Measurements from ENCODE around the gene SMIM22. TPM values are rescaled to one million over a fixed set of nuclear protein-coding genes. Genes with fewer than 3 reads are reported as not detected.

The SMIM22 gene
- total and polyA plus RNA-seq, 2 donors (not counting 3 experiments of a cell fraction or from before 2014, with no cell fraction given): not detected

DNA sequence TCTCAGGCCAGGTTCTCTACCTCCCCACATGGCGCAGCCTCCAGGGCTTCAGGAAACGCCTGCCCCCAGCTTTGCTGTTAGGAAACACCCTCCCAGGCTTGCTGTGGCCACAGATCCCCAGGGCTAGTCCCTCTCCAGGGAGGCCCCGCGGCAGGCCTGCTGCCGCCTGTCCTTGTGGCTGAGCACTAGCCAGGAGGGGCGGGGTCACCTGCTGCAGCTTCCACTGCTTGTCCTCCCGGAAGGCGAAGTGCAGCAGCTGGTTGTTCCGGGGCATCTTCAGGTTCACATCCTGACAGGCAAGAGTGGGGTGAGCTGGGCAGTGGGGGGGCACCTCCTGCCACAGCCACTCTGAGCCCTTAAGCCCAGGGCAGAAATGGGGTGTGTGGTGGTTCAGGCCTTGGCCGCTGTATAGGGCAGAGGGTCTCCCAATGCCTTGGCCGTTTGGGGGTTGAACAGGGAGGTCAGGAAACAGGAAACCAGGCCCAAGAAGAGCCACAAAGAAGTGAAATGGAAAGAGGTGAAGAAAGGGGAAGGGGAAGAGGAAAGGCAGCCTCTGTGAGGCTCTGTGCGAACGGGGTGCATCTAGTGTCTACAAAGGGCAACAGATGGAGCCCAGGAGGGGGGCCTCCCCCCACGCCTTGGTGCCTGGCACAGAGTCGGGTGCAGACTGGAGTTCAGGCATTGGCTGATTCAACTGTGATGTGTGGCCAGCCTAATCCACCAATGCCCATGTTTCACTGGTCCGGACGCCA lies 5.3 kb downstream of the SMIM22 start:
- FAIRE-seq (no peak), DNase-seq (ENCODE audit: low read depth, low spot score) (no peak)
- Histone ChIP-seq H3K79me2 (ENCODE audit: control insufficient read depth, insufficient read depth, low read length) (no peaks in the 10 kb centered on the region), H3K36me3 (ENCODE audit: control insufficient read depth in 2 of 2, extremely low read depth in 1 of 2, insufficient read depth in 2 of 2, low read length in 2 of 2) (peaks cover 0 to 5% of the 10 kb centered on the region in 2 experiments), H2AFZ (ENCODE audit: low read depth, low read length) (no peak overlapping the region), H3K9ac (replicated peaks; ENCODE audit: extremely low read depth, insufficient read depth, low read length) (no peak overlapping the region), H3K9me3 (replicated peaks; ENCODE audit: control insufficient read depth, insufficient read depth, low read length) (no peaks in the 10 kb centered on the region), H3K4me3 (replicated peaks in 1 of 3; ENCODE audit: insufficient read depth in 1 of 3, low read depth in 1 of 3, low read length in 3 of 3) (no peak overlapping the region), H3K27me3 (ENCODE audit: control insufficient read depth in 2 of 2, insufficient read depth in 2 of 2, low read length in 2 of 2) (no peaks in the 10 kb centered on the region), H3K9me1 (replicated peaks; ENCODE audit: control insufficient read depth, extremely low read depth, insufficient read depth, low read length) (no peaks in the 10 kb centered on the region), H4K20me1 (replicated peaks; ENCODE audit: control insufficient read depth, extremely low read depth, insufficient read depth, low read length) (no peaks in the 10 kb centered on the region), H3K4me2 (ENCODE audit: insufficient read depth, low read length) (no peak overlapping the region), H3K27ac (ENCODE audit: insufficient read depth, low read depth, low read length) (no peak overlapping the region), H3K4me1 (ENCODE audit: control insufficient read depth, extremely low read depth, insufficient read depth, low read length) (peaks cover 7% of the 10 kb centered on the region)
- ChIA-PET POLR2A (no interaction called here), CTCF (interaction anchor here (2.1 kb wide), 1 partner anchor 12 kb away, joined by 5 read pairs; the partner anchor contains the start of gene SEPTIN12)
- dilution Hi-C loops (cut with MboI; ENCODE audit: extremely low pct_ligation_motif_present, low sequenced_read_pairs) (no loop called here), intact Hi-C loops (cut with micrococcal nuclease) (no loop called here)
- no TSS peak for BruUV-seq (replicated peaks)
- TF ChIP-seq MYC (IDR thresholded peaks at IDR 0.05; ENCODE audit: low read depth, low read length) (no peak), FOS (IDR thresholded peaks at IDR 0.05; ENCODE audit: borderline replicate concordance, insufficient read depth, low read length) (no peak), GATA2 (IDR thresholded peaks at IDR 0.05; ENCODE audit: insufficient read depth, insufficient read length, low read depth, low read length) (no peak), EZH2 (IDR thresholded peaks at IDR 0.05; ENCODE audit: borderline replicate concordance, low read depth, low read length, severe bottlenecking) (no peak), POLR2AphosphoS5 (IDR thresholded peaks at IDR 0.05; ENCODE audit: insufficient read depth, low read depth, low read length) (no peak), JUN (IDR thresholded peaks at IDR 0.05; ENCODE audit: borderline replicate concordance, insufficient read depth, insufficient read length, low read depth) (no peak), POLR2A (IDR thresholded peaks at IDR 0.05; ENCODE audit: low read depth, low read length) (no peak)
- TF ChIP-seq, protein P1, sequence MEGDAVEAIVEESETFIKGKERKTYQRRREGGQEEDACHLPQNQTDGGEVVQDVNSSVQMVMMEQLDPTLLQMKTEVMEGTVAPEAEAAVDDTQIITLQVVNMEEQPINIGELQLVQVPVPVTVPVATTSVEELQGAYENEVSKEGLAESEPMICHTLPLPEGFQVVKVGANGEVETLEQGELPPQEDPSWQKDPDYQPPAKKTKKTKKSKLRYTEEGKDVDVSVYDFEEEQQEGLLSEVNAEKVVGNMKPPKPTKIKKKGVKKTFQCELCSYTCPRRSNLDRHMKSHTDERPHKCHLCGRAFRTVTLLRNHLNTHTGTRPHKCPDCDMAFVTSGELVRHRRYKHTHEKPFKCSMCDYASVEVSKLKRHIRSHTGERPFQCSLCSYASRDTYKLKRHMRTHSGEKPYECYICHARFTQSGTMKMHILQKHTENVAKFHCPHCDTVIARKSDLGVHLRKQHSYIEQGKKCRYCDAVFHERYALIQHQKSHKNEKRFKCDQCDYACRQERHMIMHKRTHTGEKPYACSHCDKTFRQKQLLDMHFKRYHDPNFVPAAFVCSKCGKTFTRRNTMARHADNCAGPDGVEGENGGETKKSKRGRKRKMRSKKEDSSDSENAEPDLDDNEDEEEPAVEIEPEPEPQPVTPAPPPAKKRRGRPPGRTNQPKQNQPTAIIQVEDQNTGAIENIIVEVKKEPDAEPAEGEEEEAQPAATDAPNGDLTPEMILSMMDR (IDR thresholded peaks at IDR 0.05; ENCODE audit: extremely low read depth in 1 of 2, insufficient read depth in 1 of 2, low read depth in 1 of 2, low read length in 2 of 2): no peak
- TF ChIP-seq, protein P2, sequence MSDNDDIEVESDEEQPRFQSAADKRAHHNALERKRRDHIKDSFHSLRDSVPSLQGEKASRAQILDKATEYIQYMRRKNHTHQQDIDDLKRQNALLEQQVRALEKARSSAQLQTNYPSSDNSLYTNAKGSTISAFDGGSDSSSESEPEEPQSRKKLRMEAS (IDR thresholded peaks at IDR 0.05; ENCODE audit: insufficient read depth, insufficient read length): no peak

Measured in endothelial cell of umbilical vein (primary cell).